ENCODE data around the gene IL2RA.
"Not testable (repeated sequence)": the region's sequence is repeated elsewhere in the genome, so short reads cannot be mapped to it uniquely, and the experiment has no call there.

The IL2RA gene

DNA sequence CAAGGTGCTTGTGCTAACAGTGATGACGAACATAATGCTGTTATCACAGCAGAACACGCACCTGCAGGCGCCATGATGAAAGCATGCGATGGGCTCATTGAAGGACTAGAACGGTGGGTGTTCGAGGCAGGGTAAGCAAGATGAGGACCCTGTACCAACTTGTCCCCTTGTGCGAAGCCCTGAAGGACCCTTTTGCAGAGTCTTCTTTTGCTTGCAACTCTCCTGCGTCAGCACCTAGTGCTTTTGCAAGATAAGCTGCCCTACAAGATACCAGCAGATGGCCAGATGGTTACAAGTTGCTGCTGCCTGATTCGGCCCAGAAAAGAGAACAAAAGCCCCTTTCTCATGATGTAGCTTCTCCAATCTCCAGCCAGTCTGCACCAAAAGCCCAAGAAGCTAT lies 80.6 kb downstream of the IL2RA start:
- no peak for DNase-seq (ENCODE audit: low spot score)

DNA sequence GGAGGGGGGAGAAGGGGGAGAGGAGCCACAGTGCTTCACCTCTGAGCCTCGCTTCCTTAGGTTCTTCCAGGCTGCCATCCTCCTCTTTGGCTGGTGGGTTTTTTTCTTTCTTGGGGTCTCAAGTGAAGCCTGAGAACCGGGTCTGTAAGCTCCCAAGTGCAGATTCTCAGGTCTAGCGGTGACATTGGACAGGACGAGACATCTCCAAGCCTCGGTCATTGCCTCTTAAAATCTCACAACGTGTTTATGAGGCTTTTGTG lies 84.0 kb downstream of the IL2RA start:
- DNase-seq (ENCODE audit: low spot score) = no peak

DNA sequence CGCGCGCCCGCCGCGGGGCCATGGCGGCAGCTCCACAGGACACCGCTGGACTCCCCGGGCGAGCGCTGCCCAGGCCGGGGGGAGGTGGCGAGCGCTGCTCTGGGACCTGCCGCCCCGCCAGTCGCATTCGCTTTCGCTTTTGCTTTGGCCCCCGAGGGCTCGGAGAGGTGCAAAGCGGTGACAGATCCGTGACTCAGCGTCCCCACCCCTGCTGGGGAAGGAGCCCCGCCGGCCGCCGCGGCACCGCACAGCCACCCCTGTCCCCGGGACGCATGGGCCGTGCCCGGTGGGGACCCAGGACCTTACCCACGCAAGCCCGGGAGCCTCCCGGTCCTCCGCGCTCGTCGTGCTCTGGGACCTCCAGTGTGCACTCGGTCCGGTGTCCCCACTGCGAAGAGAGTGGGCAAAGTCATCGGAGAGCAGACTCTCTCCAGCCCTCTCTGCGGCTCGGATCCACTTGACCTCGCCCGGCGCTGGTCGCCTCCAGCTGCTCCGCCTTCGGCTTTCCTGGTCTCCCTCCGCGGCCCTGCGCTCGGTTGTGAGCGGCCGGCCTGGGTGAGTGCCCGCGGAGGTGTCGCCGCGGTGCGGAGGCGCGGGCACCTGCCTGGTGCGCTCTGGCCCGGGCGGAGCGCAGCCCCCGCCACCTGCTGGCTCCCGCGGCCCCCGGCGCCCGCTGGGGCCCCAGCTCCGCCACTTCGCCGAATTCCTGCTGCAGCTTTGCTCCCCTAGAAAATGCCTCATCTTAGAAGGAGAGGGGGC lies 84.5 kb downstream of the IL2RA start, which contains the start of gene IL15RA:
TSS of gene IL15RA (minus strand) at position 73 of the 759 bp plus-strand sequence. CDS start at position 22, 51 bp downstream.
- no peak for DNase-seq (ENCODE audit: low spot score)

DNA sequence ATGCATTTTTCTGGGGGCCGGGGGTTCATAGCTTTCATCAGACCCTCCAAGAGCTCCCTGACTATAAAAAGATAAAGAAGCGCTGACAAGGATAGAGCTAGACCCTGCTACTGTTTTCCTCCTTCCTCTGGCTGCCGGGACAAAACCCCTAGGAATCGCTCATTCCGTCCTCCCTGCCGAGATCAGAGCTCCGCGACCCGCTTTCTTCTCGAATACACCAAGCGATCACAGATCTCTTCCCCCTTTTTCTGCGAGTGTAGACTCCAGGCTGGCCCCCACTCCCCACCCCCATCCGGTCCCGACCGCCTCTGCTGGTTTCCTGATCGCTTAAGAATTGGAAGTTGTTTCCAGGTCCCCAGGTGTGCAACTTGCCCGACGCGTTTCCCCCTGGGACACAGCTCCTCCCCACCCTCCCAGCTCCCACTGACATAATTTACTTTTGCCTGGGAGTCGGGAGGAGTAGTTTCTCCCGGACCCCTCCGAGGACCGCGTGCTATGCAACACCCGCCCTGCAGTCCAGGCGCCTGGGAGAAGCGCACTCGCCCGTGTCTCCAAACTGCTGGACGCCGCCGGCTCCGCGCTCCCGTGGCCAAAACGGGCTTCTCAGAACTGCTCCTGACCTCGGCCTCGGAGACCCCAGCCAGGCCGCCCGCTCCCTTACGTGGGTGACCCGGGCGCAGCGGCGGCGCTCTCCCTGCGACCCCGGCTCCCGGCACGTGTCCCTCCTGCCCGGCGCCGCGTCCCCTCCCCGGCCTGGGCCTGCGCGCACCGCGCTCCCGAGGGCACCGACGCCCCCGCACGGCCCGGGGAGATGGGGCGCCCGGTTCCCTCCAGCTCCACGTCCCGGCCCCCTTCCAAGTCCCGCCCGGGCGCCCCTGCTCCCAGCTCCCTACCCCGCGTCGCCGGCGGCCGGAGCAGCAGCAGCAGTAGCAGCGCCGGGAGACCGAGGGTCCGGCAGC lies 85.4 kb downstream of the IL2RA start:
- no peak for DNase-seq (ENCODE audit: low spot score)

GRCh38 chr10:5975641-5976473 lies 86.3 kb downstream of the IL2RA start:
- no peak for DNase-seq (ENCODE audit: low spot score)

DNA sequence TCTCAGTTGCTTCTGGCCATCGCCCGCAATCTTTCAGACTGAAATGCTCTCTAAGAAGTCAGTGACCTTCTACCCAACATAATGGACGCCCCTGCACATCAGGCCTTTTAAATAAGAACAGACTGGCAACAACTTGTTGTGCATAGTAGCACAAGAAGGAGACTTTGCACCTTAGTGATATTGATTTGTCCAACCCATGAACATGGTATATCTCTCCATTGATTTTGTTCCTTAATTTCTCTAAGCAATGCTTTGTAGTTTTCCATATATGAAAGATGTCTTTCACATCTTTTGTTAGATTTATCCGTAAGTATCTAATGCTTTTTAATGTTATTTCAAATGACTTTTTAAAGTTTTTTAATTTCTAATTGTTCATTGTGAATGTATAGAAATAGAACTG lies 89.1 kb downstream of the IL2RA start:
- DNase-seq (ENCODE audit: low spot score) = no peak

DNA sequence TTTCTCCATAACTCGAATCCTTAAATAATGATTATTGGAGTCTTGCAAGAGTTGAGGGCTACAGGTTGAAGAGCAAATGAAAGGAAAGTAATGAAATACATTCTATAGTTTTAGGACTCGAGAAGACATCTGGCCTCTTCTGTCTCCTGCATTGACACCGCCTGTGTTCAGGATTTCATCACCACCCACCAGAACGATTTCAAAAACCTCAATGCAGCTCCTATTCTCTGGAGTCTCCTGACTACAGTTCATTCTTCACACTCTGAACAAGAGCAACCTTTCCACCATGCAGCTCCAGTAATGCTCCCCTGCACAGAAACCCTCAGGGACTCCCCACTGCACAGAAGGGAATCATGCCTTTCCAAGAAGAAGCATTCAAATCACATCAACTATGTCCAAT lies 90.3 kb downstream of the IL2RA start:
- no peak for DNase-seq (ENCODE audit: low spot score)

DNA sequence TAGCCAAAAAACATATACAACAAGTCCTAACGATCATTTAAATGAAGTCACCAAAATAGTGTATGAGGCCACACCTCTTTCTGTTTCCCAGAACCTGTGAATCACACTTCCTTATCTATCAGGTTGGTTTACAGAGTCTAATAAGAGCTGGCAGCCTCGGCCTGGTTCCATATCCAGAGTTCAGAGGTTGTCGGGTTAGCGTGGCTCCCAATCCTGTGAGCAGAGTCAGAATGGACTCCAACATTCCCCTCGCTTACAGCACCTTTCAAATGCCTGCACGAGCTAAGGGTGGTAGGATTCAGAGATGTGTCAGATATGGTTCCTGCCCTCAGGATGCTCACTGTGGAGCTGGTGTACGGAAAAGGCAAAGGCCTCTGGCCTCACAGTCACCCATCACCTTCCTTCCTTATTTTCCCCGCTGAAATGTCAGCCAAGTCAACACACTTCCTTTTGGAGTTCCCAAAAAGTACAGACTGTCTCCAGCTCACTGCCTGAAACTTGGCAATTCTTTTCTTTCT lies 90.8 kb downstream of the IL2RA start:
- no peak for DNase-seq (ENCODE audit: low spot score)

DNA sequence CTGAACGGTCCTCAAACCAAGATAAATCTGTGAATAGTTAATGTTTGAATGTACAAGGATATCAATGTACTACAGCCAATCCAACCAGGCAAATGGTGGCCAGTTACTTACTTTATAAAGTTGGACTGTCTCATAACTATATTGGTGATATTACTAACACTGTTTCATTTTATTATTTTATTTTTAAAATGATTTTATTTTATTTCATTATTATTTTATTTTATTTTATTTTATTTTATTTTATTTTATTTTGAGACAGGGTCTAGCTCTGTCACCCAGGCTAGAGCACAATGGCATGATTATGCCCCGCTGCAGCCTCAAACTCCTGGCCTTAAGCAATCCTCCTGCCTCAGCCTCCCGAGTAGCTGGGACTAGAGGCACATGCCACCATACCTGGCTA lies 91.6 kb downstream of the IL2RA start:
- no peak for DNase-seq (ENCODE audit: low spot score)

DNA sequence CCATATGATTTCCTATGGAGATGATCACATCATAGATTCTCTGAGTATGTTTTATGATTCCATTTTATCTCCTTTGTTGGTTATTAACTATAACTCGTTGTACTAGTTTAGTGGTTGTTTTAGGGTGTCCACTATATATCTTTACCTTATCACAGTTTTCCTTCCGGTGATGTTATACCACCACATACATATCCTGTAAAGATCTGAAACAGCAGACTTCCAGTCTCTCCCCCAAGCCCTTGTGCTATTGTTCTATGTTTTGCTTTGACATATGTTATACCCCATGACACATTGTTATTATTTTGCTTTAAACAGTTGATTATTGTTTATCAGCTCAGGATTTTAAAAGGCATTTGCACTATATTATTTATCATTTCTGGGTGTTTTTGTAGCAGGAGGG lies 92.1 kb downstream of the IL2RA start:
- no peak for DNase-seq (ENCODE audit: low spot score)

- DNase-seq (ENCODE audit: low spot score) = no peak
Observed at GRCh38 chr10:5968681-5969453, 93.3 kb downstream of the IL2RA start.

DNA sequence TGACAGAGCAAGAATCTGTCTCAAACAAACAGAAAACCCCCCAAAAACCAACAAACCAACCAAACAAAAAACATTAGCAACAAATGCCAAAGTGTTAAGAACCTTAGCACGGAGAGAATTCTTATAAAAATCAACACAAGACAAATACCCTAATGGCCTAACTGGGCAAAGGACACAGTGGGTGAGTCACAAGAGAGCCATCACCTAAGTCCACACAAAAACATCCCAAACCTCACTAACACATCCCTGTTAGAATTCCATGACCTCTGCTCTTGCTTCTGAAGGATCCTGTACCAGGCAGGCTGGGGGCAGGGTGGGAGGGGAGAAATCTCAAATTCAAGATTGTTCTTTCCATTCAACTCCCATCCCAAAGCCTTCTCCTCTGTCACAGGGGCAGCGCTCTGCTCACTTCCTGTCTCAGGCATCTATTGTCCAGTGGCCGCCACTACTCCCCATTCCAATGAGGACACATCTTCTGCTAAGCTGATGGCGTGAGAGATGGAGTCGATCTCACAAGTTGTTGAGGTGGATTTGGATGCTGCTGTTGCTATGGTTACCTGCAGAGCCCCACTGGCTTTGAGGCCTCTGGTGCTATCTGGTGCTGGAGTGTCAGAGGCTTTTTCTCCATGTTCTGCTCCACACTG lies 94.0 kb downstream of the IL2RA start:
- no peak for DNase-seq (ENCODE audit: low spot score)

DNA sequence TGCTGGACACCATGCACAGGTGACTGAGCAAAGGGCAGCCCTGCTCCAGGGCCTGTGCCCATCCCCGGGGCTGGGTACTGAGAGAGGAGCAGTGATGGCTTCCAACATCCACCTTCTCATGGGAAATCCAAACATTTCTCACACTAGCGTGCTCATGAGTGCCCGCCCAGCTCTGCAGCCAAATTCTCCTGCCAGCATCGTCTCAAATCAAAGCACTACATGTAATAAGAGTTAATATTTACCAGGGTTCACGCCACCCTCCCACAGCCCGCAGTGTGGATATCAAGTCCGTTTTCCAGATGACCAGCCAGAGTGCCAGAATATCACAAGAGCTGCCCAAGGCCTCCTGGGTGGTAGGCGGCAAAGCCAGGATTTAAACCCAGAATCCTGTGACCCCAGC lies 96.9 kb downstream of the IL2RA start:
- DNase-seq (ENCODE audit: low spot score) = no peak

DNA sequence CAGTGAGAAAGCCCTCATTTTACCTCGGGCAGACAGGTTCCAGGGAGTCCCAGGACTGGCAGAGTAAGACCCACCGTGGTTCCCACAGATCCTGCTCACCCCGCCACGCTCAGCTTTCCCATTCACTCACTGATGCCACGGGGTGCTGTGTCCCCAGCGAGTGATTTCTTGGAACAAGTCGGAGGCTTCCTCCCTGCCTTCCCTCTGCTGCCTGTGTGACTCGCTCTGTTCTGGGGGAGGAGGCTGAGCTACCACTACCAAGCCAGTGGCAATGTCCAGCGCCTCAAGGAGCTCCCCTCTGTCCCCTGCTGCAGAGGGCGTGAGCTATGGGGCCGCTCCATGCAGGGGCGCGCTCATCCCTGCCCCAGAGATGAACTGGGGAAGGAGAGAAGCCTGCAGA lies 97.4 kb downstream of the IL2RA start:
- no peak for DNase-seq (ENCODE audit: low spot score)

DNA sequence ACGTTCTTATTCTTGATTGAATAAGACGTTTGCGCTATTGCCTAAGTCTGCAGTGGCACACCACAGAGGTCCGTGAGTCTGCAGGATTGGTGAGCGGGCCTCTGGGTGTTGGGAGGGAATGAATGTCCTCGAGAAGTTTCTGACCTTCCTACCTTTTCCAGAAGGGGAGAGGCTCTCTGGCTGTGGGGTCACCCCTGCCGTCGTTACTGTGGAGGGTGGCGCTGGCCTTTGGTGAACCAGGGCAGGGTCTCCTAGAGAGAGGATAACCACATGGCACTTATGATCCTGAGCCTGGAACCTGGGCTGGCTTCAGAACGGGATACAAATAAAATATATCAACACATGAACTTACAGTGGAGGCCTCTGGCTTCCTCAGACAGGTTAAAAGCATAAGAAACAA lies 98.6 kb downstream of the IL2RA start:
- DNase-seq (ENCODE audit: low spot score) = no peak

GRCh38 chr10:5963071-5963470 lies 99.1 kb downstream of the IL2RA start:
- DNase-seq (ENCODE audit: low spot score) = no peak

DNA sequence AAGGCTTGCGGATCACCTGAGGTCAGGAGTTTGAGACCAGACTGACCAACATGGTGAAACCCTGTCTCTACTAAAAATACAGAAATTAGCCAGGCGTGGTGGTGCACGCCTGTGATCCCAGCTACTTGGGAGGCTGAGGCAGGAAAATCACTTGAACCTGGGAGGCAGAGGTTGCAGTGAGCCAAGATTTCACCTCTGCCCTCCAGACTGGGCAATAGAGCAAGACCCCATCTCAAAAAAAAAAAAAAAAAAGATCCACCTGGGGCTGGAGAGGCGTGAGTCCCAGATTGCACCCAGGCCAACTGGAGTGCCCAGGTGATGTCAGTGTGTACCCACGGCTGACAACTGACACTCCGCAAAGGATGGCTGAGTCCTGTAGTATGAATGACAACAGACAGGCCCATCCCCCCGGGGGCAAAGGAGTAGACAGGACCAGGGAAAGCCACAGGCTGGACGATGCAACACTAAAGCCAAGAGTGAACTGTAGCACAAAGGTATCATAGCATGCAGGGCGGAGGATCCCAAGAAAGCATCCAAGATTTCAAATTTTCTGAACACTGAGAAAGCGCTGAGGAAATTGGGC lies 99.7 kb downstream of the IL2RA start:
- not testable (repeated sequence) for DNase-seq (ENCODE audit: low spot score)

GRCh38 chr10:5961405-5962100 lies 100.6 kb downstream of the IL2RA start:
- no peak for DNase-seq (ENCODE audit: low spot score)

DNA sequence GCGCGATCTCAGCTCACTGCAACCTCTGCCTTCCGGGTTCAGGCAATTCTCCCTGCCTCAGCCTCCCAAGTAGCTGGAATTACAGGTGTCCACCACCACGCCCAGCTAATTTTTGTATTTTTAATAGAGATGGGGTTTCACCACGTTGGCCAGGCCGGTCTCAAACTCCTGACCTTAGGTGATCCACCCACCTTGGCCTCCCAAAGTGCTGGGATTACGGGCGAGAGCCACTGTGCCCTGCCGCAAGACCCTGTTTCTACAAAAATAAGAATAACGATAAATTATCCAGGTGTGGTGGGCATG lies 101.2 kb downstream of the IL2RA start:
- DNase-seq (ENCODE audit: low spot score) = not testable (repeated sequence)

Data from cerebellar cortex (tissue), 1 donor.